OCI-LY3 (cell line): ENCODE results near the gene SEMA3G.

Experiments
- CTCF ChIP-seq: fragments of 200-600, 300-600 bp; sonication (generic); IDR thresholded peaks from 2 replicates; pipeline ENCODE4 v1.5.1; 2014; ENCODE audit warnings: antibody characterized with exemption, low read length, low read depth
- EZH2phosphoT487 ChIP-seq: fragments of 200-600 bp; shearing (Covaris generic); IDR thresholded peaks from 2 replicates; pipeline ENCODE4 v1.6.1; 2018; ENCODE audit warnings: antibody characterized with exemption, mixed run types, low read depth

- TF ChIP-seq CTCF (no peak), EZH2phosphoT487 (no peak)
These were observed 40.9 kb downstream of the SEMA3G start for GRCh38 chr3:52403955-52404354.
